Left ventricle myocardium superior (tissue), 1 donor: ENCODE results near the gene UBE2E3. TPM values are rescaled to one million over a fixed set of nuclear protein-coding genes. Genes with fewer than 3 reads are reported as not detected.
"Not testable (repeated sequence)": the region's sequence is repeated elsewhere in the genome, so short reads cannot be mapped to it uniquely, and the experiment has no call there.

Experiments used
- ATAC-seq: fragments of 200-7000 bp; cut with Tn5 transposase; one replicate; pipeline ENCODE4 v1.9.1; 2020; ENCODE audit warnings: mild to moderate bottlenecking, moderate library complexity
- DNase-seq: peaks from one replicate; pipeline ENCODE4 v3.0.0-alpha.2; 2020
- intact Hi-C: fragments of 100-400 bp; cut with micrococcal nuclease; formaldehyde crosslinking; loops from one replicate; pipeline ENCODE4 v1.11.0; 2022
- total RNA-seq: library from RNA; stranded (reverse); fragmentation: NEBNext Ultra II Directional; extraction: Animal tissue kit (Norgen Biotek cat#: 25700); gene quantifications from one replicate; pipeline ENCODE4 v1.2.1, GENCODE V29; 2021
- donor health status: DM: no; HTN: yes; CAD: no; lungs with severe emphysema.

UBE2E3 gene
- total RNA-seq, 1 donor from 2014 or later = 57.5 TPM

DNA sequence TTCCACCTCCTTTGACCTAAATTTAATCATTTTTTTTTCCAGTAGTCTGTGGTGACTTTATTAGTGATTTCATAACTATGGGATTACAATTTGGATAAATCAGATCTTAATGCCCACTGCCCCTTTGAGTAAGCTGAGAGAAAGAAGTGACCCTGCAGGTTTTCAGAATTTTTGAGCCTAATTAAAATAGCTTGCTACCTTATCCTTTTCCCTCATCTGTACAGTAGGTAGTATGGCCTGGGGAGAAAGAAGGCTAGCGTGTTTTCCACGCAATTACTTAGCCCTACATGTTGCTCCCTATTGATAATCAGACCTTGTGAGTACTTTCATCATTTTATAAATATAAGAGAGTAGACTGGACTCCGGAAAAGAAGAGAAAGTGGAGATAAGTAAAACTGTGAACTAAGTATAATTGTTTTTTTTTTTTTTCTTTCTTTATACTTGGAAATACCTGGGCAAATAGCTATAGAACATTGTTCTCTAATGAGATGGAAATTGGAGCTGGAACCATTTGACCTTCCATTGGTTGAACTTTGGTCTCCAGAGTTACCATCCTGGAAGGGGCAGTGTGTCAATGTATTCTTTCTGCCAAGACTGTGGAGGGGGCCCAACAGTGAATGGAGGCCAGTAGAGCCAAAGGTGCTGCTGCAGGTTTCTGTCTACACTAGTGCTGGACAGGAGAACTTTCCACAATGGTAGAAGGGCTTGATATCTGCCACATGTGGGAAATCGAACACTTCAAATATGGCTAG is 26.9 kb downstream of the UBE2E3 start:
- no peak for ATAC-seq
- no peak for DNase-seq
- intact Hi-C loops = no loop called here

DNA sequence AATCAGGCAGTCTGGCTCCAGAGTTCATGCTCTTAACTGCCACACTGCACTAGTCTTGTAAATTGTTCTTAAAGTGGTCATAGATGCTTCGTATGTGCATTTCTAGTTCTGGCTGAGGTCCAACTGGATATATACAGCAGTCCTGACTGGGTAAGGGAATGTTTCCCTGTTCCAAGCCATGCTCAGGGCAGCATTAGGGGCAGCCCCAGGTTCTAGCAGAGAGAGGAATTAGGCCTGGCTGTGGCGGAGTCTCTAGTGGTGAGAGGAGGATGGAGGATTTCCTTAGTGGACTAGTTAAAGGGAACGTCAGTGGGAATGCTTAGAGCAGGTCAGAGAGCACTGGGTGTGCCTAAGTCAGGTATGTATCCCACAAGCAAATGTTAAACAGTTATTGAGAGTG is 28.0 kb downstream of the UBE2E3 start:
- ATAC-seq (no peak), DNase-seq (no peak)
- intact Hi-C loops = no loop called here

DNA sequence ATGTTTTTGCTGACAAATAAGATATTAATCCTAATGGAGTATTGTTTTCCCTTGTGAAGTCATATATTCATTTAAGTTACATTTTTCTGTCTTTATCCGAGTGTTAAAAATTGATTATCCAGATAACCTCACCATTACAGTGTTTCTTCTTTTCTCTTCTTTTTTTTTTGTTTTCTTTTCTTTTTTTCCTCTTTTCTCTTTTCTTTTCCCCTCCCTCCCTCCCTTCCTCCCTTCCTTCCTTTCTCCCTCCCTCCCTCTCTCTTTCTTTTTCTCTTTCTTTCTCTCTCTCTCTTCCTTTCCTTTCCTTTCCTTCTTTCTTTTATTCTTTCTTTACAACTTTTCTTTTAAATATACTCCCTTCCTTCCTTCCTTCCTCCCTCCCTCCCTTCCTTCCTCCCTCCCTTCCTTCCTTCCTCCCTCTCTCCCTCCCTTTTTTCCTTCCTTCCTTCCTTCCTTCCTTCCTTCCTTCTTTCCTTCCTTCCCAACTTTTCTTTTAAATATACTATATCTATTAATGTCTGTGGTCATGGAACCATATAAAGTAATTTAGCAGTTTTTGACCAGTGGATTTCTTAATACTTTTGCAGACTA is 40.9 kb downstream of the UBE2E3 start:
- DNase-seq (no peak), ATAC-seq (no peak)
- intact Hi-C loops = no loop called here

DNA sequence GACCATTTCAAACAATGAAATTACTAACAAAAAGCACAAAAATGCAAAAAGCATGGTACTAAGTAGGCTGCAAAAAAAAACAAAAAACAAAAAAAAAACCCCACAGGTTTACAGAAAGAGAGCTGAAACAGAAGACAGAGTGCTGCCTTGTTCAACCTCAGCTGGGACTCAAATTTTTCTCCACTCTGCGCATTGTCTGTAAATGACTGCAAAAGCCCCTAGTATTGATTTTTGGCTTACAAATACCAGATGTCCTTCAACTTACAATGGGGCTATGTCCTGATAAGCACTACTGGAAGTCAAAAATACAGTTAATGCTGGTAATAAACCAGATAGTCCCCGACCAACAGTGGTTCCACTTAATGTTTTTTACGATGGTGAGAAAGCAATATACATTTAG is 42.2 kb downstream of the UBE2E3 start:
- DNase-seq = no peak
- intact Hi-C loops = no loop called here
- ATAC-seq = no peak

DNA sequence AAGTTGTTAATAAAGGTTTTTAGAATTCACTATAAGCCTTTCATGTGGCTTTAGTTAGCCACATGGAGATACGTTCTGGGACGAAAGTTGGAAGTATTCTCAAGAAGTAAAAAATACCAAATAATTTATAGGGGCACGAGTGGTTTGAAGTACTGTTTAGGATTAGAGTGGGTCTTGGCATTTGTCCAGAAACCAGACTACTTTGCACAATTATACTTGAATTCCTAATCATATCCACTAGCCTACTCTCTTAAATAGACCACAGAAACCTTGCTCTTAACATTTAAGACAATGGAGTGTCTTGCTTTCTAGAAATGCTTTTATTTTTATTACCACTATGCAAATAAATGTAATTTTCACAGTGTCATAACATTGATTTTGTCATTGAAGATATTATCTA is 44.6 kb downstream of the UBE2E3 start:
- ATAC-seq (no peak), DNase-seq (no peak)
- intact Hi-C loops = no loop called here

DNA sequence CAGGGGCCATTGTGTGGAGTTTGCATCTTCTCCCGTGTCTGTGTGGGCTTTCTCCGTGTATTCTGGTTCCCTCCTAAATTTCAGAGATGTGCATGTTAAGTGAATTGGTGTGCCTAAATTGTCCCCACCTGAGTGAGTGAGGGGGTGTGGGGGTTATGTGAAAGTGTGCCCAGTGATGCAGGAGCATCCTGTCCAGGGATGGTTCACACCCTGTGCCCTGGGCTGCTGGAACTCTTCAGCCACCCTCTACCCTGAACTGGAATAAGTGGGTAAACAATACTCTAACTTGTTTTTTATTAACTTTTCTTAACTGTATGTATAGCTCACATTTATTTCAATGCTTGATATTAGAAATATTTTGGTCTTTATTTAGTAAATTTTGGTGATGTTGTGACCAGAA is 56.0 kb downstream of the UBE2E3 start:
- no peak for ATAC-seq
- intact Hi-C loops = no loop called here
- no peak for DNase-seq

DNA sequence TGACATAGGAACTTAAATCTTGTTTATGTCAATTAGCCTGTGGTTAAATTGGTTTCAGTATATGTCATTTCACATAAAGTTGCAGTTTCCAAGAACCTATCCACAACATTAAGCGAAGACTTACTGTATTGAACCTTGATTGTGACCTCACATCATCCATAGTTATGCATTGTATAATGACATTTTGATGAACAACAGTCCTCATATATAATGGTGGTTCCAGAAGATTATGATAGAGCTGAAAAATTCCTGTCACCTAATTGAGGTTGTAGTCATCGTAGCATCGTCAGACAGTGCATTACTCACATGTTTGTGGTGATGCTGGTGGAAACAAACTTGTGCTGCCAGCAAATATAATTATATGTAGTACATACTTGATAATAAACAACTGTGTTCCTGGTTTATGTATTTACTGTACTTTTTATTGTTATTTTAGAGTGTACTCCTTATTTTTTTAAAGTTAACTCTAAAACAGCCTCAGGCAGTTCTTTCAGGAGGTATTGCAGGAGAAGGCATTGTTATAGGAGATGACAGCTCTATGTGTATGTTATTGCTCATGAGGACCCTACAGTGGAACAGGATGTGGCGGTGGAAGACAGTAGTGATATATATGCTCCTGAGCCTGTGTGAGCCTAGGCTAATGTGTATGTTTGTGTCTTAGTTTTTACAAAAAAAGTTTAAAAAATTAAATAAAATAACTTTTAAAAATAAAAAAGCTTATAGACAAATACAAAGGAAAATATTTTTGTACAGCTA is 56.6 kb downstream of the UBE2E3 start:
- DNase-seq = no peak
- intact Hi-C loops = no loop called here
- no peak for ATAC-seq

DNA sequence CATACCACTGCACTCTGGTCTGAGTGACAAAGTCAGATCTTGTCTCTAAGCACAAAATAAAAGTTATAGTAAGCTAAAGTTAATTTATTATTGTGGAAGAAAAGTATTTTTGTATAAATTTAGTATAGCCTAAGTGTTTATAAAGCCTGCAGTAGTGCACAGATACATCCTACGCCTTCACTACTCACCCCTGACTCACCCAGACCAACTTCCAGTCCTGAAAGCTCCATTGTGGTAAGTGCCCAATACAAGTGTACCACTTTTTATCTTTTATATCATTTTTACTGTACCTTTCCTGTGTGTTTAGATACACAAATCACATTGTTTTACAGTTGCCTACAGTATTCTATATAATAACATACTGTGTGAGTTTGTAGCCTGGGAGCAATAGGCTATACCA is 57.5 kb downstream of the UBE2E3 start:
- DNase-seq (no peak), ATAC-seq (no peak)
- intact Hi-C loops = no loop called here

DNA sequence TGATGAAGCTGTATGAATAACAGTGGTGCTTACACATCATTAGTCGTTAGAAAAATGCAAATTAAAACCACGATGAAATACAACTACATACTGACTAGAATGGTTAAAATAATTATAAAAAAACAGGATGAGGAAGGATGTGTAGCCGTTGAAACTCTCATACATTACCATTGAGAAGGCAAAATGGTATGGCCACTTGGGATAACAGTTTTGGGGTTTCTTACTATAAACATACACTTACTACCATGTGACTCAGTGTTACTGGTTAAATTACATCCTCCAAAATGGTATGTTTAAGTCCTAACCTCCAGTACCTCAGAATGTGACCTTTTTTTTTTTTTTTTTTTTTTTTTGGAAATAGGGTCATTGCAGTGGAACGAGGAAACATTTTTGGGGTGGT is 58.4 kb downstream of the UBE2E3 start:
- intact Hi-C loops = no loop called here

DNA sequence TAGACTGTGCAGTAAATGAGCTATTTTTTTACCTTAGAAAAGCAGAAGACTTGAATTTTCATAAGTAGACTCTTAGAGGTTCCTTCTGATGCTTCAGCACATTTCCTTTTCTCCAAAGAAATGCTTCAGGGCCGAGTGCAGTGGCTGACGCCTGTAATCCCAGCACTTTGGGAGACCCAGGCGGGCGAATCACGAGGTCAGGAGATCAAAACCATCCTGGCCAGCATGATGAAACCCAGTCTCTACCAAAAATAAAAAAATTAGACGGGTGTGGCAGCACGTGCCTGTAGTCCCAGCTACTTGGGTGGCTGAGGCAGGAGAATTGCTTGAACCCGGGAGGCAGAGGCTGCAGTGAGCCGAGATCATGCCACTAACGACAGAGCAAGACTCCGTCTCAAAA is 60.4 kb downstream of the UBE2E3 start:
- DNase-seq, intact Hi-C loops, ATAC-seq: not testable (repeated sequence)

More for the DNA sequence above, 58.4 kb downstream of the UBE2E3 start:
- ATAC-seq (no peak), DNase-seq (no peak)

DNA sequence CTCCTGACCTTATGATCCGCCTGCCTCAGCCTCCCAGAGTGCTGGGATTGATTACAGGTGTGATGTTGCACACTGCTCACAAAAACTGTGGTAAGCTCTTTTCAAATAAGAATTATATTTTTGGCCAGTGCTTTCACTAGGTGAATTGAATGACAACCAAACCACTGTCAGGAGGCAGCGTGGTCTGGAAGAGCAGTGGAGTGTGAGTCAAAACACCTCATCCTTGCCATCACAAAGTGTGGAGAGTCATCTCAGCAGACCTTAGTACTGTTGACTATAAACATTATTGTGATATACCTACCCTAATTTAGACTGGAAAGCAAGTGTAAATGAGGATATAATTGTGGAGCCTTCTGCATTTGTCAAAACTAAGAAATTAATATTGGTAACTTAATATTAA is 61.3 kb downstream of the UBE2E3 start:
- intact Hi-C loops = no loop called here
- ATAC-seq = no peak
- DNase-seq = no peak

DNA sequence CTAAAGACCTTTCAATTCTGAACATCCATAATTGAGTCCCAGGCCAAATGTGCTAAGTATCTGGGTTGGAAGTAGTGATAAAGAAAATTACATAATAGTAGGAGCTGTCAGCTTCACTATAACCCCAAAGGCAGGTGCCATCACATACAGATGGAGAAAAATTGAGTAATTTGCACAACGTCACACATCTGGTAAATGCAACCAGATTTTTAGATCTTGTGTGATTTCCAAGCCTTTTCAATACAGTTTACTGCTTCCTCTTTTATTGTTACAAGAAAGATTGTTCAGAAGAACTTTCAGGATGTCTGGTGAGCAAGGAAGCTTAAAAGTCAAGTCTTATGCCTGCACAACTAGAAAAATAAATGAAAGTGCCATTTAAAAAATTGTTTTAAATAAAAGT is 62.3 kb downstream of the UBE2E3 start:
- DNase-seq (no peak), ATAC-seq (no peak)
- intact Hi-C loops = no loop called here

DNA sequence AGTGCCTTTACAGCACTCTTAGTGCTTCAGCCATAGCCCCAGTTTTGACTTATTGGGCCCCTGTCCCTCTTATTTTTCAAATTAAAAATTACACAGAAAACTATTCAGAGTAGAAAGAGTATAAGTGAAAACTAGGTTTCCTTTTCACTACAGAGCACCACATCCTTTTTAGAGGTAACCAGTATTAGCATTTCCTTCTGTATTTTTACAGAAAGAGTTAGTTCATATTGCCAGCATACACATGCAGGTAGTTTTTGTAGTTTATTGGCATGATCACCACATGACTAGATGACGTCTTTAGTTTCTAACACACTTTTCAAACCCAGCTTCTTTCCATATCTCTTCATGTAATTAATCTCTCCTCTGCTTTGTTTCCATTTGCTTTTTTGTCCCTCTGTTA is 66.4 kb downstream of the UBE2E3 start:
- intact Hi-C loops = no loop called here
- ATAC-seq (no peak), DNase-seq (no peak)

DNA sequence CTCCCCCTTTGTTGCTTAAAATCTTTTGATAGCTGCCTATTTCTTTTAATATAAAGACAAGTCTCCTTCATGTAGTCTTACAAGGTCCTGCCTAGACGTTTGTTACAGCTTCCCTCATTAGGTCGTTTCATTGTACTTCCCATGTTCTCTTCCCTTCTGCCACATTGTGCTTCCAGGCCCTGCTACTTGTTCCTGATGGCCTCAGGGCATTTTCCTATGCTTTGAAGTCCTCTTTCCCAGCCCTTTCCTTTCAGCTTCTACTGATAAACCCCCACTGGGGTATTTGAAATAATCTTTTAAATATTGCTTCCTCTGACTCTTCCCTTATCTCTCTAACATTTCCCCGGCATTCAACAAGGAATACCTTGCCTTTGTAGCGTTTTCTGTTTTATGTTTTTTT is 67.4 kb downstream of the UBE2E3 start:
- no peak for ATAC-seq
- intact Hi-C loops = no loop called here

DNA sequence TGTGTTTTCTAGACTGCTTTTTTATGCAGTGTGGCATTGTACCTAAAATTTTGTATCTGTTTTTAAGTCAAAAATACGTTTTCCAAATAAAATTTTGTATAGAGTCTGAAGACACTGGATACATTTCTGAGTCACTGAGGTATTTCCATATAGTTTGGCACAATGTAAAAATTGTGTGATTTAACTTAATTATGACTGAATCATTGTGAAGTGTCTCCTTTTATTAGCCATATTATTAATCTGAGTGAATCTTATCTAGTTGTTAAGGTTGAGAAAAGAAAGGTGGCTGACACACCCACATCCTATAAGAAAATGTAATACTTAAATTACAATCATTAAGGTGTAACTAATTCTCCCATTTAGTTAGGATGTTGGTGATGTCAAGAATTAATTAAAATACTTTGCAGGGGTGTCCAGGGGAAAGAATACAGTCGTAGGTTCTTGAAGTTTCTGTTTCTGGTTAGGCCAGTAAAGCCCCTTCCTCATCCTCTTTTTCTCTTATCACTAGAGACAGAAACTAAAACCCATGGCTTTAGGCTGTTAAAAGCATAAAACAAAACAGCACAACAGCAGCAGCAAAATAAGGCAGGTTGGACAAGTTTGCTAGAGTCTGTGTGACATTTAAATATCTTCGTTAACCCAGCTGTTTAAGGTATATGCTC is 71.6 kb downstream of the UBE2E3 start:
- intact Hi-C loops = loop anchor here (10.0 kb wide), 1 partner anchor 927 kb away; no protein-coding TSS in a partner anchor
- ATAC-seq = no peak
- DNase-seq = no peak

More for the DNA sequence above, 67.4 kb downstream of the UBE2E3 start:
- no peak for DNase-seq

DNA sequence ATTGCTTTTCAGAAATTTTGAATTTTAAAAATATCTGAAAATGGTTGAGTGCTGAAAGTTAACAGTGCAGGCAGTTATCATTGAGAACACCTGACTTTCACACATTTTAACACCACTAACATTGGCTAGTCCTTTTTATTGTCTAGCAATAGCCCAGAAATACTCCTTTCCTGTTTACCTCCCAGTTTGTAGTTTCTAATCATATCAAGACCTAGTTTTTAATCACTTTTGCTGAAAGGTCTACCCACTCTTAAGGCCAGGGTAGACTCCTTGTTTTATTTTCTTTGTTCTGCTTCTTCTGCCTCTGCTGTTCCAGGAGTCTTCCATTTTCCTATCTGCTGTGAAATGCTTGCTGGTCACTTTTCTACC is 72.1 kb downstream of the UBE2E3 start:
- intact Hi-C loops = loop anchor here (10.0 kb wide), 1 partner anchor 928 kb away; no protein-coding TSS in a partner anchor
- ATAC-seq = no peak
- no peak for DNase-seq

DNA sequence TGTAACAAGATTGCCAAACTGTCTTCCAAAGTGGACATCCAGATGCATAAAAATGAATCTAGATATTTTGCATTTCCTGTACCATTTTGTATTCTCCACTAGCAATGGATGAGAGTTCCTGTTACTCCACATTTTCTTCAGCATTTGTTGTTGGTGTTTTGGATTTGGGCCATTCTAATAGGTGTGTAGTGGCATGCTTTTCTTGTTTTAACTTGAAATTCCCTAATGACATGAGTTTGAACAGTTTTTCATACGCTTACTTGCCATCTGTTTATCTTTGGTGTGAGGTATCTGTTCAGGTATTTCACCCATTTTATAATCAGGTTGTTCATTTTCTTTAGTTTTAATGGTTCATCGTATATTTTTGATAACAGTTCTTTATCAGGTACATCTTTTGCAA is 73.9 kb downstream of the UBE2E3 start:
- DNase-seq (no peak), ATAC-seq (no peak)
- intact Hi-C loops = loop anchor here (10.0 kb wide), 1 partner anchor 929 kb away; no protein-coding TSS in a partner anchor

DNA sequence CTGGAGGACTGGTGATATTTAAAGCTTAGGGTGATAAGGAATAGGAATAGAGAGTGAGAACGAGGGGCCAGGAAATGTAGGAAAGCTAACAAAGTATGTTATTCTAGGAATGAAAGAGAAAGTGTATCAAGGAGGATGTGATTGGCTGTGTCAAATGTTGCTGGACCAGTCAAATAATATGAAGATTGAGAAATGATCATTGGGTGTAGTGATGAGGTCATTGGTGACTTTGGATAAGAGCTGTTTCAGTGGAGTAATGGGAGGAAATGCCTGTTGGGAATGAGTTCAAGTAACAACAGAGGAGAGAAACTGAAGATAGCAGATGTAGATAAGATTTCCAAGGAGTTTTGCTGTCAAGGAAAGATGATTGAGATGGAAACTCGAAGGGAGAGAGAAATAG is 74.4 kb downstream of the UBE2E3 start:
- DNase-seq (no peak), ATAC-seq (no peak)
- intact Hi-C loops = loop anchor here (10.0 kb wide), 1 partner anchor 930 kb away; no protein-coding TSS in a partner anchor

DNA sequence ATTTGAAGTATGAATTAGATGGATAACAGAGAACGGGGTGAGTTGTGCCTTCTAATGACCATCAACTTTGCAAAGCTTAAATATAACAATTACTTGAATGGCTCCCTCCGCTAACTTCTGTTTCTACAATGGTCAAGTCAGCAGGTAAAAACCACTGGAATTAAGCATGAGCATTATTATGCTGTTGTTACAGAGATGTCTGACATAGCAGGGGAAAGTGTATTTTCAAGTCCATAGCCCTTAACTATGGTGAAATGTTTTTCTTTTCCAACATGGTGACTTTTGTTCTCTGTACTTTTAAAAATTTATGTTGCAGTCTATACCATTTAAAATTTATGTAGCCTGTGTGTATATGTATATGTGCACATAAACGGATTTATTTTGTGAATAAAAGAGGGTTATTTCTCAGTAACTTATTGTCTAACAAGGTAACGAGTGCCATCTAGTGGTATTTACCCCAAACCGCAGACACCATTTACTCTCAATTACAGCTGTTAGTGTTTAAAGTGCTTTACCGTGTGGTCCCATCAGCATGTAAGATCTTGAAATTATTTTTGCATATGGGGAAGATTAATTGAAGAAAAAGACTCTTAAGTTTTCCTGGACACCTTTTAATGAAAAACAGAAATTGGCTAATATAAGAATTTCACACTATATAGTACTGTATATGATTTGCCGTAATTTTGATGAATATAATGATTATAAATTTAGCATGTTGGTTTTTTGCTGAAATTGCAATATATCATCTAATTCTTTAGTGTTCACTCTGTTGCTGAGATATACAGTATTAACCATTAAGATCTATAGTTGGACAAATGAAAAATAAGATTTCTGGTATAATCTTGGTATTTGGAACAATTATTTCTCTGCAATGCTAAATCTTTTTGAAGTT is 78.2 kb downstream of the UBE2E3 start:
- intact Hi-C loops = loop anchor here (10.0 kb wide), 1 partner anchor 934 kb away; no protein-coding TSS in a partner anchor
- ATAC-seq (no peak), DNase-seq (no peak)
